Measurements from ENCODE around the gene F12. TPM values are rescaled to one million over a fixed set of nuclear protein-coding genes. Genes with fewer than 3 reads are reported as not detected.

Gene F12
- total RNA-seq, result not detected

DNA sequence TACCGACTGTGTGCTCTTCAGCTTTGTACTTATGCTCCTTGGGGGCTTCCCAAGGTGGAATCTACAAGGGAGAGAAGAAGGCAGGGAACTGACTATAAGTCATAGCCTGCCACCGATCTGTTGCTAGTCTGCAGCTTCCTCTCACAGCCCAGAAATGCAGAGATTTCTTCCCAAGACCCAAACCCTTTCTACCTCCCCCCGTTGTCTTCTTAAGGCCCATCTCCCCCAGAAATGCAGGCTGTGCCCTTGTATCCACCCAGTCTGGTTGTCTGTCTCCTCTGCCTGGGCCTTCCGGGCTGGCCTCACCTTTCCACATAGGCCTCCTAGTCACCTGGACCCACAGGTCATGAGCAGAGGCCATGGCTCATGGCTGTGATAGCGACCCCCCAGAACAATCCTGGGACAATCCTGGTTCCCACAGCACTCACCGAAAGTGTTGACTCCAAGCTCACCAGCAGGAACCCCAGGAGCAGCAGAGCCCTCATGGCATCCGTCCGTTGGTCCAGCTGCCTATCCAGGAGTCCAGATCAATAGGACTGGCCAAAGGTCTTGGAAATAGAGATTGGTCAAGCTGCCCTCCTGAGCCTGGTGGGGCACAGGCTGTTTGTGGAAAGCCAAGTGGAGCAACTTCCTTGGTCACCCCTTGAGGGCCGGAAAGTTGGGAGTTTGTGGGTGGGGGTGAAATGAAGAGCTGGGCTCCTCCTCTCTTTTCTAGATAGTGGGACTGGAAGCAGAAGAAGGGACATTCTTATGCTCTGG lies at the start of gene F12:
TSS of gene F12 (minus strand) at position 522 of the 759 bp plus-strand sequence. CDS start at position 485, 37 bp downstream.
- no peaks in the 10 kb centered on the region for H3K36me3 ChIP-seq
- no peaks in the 10 kb centered on the region for H3K9me3 ChIP-seq
- TF ChIP-seq, protein P1, sequence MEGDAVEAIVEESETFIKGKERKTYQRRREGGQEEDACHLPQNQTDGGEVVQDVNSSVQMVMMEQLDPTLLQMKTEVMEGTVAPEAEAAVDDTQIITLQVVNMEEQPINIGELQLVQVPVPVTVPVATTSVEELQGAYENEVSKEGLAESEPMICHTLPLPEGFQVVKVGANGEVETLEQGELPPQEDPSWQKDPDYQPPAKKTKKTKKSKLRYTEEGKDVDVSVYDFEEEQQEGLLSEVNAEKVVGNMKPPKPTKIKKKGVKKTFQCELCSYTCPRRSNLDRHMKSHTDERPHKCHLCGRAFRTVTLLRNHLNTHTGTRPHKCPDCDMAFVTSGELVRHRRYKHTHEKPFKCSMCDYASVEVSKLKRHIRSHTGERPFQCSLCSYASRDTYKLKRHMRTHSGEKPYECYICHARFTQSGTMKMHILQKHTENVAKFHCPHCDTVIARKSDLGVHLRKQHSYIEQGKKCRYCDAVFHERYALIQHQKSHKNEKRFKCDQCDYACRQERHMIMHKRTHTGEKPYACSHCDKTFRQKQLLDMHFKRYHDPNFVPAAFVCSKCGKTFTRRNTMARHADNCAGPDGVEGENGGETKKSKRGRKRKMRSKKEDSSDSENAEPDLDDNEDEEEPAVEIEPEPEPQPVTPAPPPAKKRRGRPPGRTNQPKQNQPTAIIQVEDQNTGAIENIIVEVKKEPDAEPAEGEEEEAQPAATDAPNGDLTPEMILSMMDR (IDR thresholded peaks at IDR 0.05), result no peak
- peaks cover 3 to 4% of the 10 kb centered on the region in 2 donors for H3K4me1 ChIP-seq
- H3K27ac ChIP-seq, result no peak within 1 kb of the TSS
- no peaks in the 10 kb centered on the region for H3K27me3 ChIP-seq
- DNase-seq (ENCODE audit: low spot score in 2 of 2), result no peak
- intact Hi-C loops (cut with DNase I), result no loop called here
- no peak within 1 kb of the TSS for H3K4me3 ChIP-seq

DNA sequence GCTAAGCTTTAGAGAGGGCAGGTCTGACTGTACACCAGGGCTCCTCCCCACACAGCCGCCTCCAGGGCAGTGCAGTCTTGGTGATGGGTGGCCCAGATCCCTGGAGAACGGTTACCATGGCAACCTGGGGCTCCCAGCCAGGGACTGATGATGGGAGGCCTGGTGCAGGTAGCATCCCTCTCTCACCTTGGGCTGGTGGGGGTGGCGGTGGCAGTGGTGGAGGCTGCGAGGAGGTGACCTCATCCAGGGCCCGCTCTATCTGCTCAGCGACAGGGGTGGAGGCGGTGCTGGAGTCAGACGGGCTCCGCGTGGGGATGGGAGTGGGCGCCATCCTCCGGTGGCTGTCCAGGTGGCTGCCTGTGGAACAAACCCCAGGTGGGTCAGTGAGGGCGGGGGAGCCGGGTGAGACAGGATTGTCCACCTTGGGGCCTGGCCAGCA lies 49.6 kb upstream of the F12 start:
- no peaks in the 10 kb centered on the region for H3K9me3 ChIP-seq
- no peaks in the 10 kb centered on the region for H3K27me3 ChIP-seq
- no peak overlapping the region for H3K27ac ChIP-seq
- TF ChIP-seq, protein P1 (IDR thresholded peaks at IDR 0.05), result no peak
- H3K4me1 ChIP-seq, result peaks cover 18 to 20% of the 10 kb centered on the region in 2 donors
- peaks cover 14 to 29% of the 10 kb centered on the region in 2 donors for H3K36me3 ChIP-seq
- intact Hi-C loops (cut with DNase I), result loop anchor here (10.0 kb wide), 1 partner anchor 344 kb away; no protein-coding TSS in a partner anchor
- H3K4me3 ChIP-seq, result no peak overlapping the region
- no peak for DNase-seq (ENCODE audit: low spot score in 2 of 2)

DNA sequence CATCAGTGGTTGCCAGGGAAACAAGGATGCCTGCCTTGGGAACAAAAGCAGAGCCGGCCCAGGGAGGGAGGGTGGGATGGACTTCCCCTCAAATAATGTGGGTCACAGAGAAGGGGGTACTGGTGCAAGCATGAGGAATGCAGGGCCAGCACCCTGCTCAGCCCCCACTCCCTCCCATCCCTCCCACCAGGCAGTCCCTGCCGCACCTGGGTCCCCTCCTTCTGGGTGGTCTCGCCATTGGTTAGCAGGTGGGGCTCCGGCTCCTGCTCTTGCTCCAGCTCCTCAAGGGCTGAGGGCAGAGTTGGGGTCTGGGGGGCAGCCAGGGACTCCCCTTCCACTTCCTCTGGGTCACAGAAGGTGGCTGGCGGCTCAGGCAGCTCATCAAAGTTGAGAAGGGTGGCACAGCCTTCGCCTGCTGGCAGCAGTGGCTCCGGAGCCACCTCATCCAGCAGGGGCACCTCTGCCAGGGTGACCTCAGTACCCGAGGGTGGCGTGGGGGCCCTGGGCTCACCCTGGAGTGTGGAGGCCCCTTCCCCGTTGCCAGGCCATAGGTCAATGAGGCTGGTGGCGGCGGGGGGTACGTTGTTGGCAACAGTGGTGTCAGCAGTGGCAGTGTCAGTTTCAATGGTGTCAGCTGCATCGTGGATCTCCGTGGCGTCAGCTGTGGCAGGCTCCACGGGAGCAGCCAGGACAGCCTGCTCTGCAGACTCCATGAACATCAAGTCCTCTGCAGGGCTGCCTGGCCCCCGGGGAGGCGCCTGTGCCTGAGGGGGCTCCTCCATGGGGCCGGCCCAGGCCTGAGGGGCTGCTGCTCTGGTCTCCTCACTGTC lies 48.7 kb upstream of the F12 start:
- Histone ChIP-seq H3K27ac (peak overlapping the region; percentile 68 to 80), H3K36me3 (peaks cover 14 to 29% of the 10 kb centered on the region in 2 donors), H3K9me3 (no peaks in the 10 kb centered on the region), H3K4me3 (no peak overlapping the region), H3K27me3 (no peaks in the 10 kb centered on the region), H3K4me1 (peaks cover 18 to 22% of the 10 kb centered on the region in 2 donors)
- DNase-seq (ENCODE audit: low spot score in 2 of 2), result no peak
- TF ChIP-seq, protein P1 (IDR thresholded peaks at IDR 0.05), result no peak
- intact Hi-C loops (cut with DNase I), result loop anchor here (1.0 to 10.0 kb wide), 3 partner anchors 15 to 343 kb away; partner anchors contain the start of gene DBN1

- Histone ChIP-seq H3K4me1 (peaks cover 18 to 22% of the 10 kb centered on the region in 2 donors), H3K27ac (peak overlapping the region; percentile 50 to 80)
These were observed 47.9 kb upstream of the F12 start for GRCh38 chr5:177456976-177457851.

More at GRCh38 chr5:177456976-177457851, 47.9 kb upstream of the F12 start:
- no peaks in the 10 kb centered on the region for H3K27me3 ChIP-seq
- DNase-seq (ENCODE audit: low spot score in 2 of 2), result peak; percentile 84 to 97
- intact Hi-C loops (cut with DNase I), result loop anchor here (1.0 to 10.0 kb wide), 3 partner anchors 16 to 342 kb away; partner anchors contain the start of gene DBN1
- H3K36me3 ChIP-seq, result peaks cover 14 to 29% of the 10 kb centered on the region in 2 donors
- H3K4me3 ChIP-seq, result peak overlapping the region in 1 of 2 donors; percentile 30
- TF ChIP-seq, protein P1 (IDR thresholded peaks at IDR 0.05), result peak; percentile 72 to 79 (median 78)
- no peaks in the 10 kb centered on the region for H3K9me3 ChIP-seq
